Fibroblast of lung (primary cell): ENCODE measurements around the gene TSSK3.

Source experiments
- CTCF ChIP-seq, 2 donors: IDR thresholded peaks in 1 of 2; conservative IDR thresholded peaks in 1 of 2; 1 replicate in 1 of 2; 2 replicates in 1 of 2; pipeline ENCODE4 v1.5.1; 2011 to 2012; ENCODE audit warnings: low read length in 2 of 2, control low read depth in 1 of 2, inconsistent platforms in 1 of 2, low read depth in 1 of 2, mild to moderate bottlenecking in 1 of 2
- EZH2 ChIP-seq: IDR thresholded peaks from 2 replicates; pipeline ENCODE4 v1.5.1; 2012; ENCODE audit warnings: low read length, control low read depth, mild to moderate bottlenecking; ENCODE audit errors: missing control alignments

GRCh38 chr1:32353431-32353830 lies 8.9 kb upstream of the TSSK3 start:
- no peak for TF ChIP-seq EZH2
- no peak for TF ChIP-seq CTCF (conservative IDR thresholded peaks at IDR 0.05 in 1 of 2, IDR thresholded peaks at IDR 0.05 in 1 of 2; ENCODE audit: low read depth in 1 of 2, low read length in 2 of 2)
